Measurements from ENCODE around the gene SLC22A13.

The SLC22A13 gene

GRCh38 chr3:38327335-38328009, 61.9 kb downstream of the SLC22A13 start:
- Histone ChIP-seq H3K9me2 (ENCODE audit: low read depth, low read length) (no peaks in the 10 kb centered on the region), H4K20me1 (ENCODE audit: insufficient read depth, low read length) (no peaks in the 10 kb centered on the region)
- TF ChIP-seq, protein P1, sequence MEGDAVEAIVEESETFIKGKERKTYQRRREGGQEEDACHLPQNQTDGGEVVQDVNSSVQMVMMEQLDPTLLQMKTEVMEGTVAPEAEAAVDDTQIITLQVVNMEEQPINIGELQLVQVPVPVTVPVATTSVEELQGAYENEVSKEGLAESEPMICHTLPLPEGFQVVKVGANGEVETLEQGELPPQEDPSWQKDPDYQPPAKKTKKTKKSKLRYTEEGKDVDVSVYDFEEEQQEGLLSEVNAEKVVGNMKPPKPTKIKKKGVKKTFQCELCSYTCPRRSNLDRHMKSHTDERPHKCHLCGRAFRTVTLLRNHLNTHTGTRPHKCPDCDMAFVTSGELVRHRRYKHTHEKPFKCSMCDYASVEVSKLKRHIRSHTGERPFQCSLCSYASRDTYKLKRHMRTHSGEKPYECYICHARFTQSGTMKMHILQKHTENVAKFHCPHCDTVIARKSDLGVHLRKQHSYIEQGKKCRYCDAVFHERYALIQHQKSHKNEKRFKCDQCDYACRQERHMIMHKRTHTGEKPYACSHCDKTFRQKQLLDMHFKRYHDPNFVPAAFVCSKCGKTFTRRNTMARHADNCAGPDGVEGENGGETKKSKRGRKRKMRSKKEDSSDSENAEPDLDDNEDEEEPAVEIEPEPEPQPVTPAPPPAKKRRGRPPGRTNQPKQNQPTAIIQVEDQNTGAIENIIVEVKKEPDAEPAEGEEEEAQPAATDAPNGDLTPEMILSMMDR (IDR thresholded peaks at IDR 0.05; ENCODE audit: low read length): no peak
- TF ChIP-seq EZH2 (IDR thresholded peaks at IDR 0.05; ENCODE audit: borderline replicate concordance, low read length): no peak

More at GRCh38 chr3:38327335-38328009, 61.9 kb downstream of the SLC22A13 start:
- no peaks in the 10 kb centered on the region; the same call in 1 of the 2 replicates for H3K27me3 ChIP-seq (ENCODE audit: insufficient read depth, low read length)
- no peak overlapping the region for H3K4me3 ChIP-seq (ENCODE audit: low read depth, low read length, poor library complexity, severe bottlenecking)
- no peak overlapping the region for H3K9ac ChIP-seq (ENCODE audit: low read length)
- no peaks in the 10 kb centered on the region for H3F3A ChIP-seq (ENCODE audit: insufficient read depth, low read length)
- no peak overlapping the region for H3K27ac ChIP-seq (ENCODE audit: low read depth, low read length, poor library complexity, severe bottlenecking)
- H3K9me3 ChIP-seq (ENCODE audit: low read length): no peaks in the 10 kb centered on the region
- no peaks in the 10 kb centered on the region for H3K4me1 ChIP-seq (ENCODE audit: insufficient read depth, low read length, severe bottlenecking)
- H2AFZ ChIP-seq (ENCODE audit: low read length): no peak overlapping the region
- no peaks in the 10 kb centered on the region for H3K79me2 ChIP-seq (ENCODE audit: insufficient read depth, low read length)
- H3K4me2 ChIP-seq (ENCODE audit: low read length): no peak overlapping the region
- no peaks in the 10 kb centered on the region for H3K36me3 ChIP-seq (ENCODE audit: insufficient read depth, low read length)

All from OCI-LY1 (cell line).